ENCODE results near the gene INPP4B.
"Not testable (repeated sequence)": the region's sequence is repeated elsewhere in the genome, so short reads cannot be mapped to it uniquely, and the experiment has no call there.

INPP4B gene

DNA sequence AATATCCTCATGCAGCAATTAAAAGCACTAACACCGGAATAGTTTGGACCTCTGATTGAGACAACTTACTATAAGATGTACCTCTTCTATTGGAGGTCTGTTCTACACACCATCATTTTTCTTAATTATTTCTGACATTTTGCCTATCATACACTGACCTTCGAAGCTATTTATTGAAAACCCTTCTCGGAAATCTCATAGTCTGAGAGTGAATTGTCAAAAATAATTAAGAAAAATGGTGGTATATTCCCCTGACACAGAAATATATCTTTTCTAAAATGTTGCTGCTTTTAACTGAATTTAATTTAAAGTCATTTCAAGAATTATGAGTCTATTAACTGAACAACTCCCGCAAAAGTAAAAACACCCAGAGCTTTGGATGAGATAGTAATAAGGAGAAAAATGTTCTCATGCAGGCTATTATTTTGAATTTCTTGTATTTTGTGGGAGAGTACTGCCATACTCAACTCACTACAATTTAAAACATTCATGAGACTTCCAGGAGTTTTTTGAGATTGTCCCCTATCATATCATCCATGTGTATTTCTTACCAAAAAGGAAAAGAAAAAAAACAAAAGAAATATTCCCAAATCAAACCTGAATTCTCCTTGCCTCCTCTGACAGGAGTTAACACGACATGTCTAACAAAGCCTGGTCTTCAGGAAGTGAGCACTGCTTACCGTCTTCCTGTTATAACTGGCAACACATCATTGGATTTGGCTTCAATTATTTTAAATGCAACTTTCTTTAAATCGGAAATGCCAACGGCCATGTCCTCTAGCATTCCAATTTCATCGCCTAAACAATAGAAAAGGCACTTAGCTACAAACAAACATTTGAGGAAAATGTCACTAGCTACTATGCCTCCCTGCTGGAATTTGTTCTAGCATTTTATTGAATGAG lies 724.4 kb downstream of the INPP4B start:
- DNase-seq, result no peak

DNA sequence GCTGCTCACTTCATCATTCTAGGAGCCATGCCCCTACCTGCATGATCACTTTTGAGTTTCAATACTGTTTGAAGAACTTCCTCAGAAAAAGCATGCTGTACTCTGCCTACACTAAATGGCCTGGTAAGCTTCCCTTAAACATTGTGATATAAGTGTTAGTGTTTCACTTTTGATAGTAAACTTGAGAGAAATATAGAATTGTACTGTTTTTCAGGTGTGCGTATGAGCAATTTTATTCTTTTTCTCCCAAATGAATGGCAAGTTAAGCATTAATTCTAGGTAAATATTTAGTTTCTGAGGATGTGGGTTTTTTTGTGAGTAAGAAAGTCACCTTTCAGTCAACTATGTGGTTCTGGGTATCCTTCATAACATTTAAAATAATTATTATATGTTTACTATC lies 725.2 kb downstream of the INPP4B start:
- DNase-seq, result no peak

DNA sequence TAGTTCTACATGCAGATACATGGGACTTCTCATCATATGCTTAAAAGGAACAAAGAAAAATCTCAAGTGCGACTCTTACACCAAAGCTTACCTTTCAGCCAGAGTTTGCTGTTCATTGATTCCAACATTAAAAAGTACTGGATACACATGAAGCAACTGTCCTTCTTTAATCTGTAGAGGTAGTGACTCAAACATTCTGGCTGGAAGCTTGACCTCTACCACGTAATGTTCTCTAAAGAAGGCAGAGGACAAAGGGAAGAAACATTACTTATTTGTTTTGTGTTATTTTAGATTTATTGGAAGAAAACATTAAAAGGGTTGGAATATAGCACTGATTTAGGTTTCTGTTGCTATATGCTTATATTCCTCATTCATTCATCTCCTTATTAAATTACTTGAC lies 733.6 kb downstream of the INPP4B start:
- DNase-seq, result no peak

DNA sequence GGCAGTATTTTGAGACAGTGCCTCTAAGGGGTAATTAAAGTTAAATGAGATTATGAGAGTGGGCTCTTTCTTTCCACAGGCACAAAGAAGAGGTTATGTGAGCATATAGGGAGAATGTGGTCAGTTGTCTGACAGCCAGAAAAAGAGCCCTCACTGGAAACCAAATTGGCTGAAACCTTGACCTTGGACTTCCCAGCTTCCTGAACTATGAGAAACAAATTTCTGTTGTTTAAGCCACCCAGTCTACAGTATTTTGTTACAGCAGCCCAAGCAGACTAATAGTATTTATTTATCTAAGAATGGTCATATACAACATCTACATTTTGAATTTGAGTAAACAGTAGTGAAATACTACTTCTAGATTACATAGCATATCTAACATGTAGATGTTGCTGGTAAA lies 736.0 kb downstream of the INPP4B start:
- DNase-seq, result no peak

DNA sequence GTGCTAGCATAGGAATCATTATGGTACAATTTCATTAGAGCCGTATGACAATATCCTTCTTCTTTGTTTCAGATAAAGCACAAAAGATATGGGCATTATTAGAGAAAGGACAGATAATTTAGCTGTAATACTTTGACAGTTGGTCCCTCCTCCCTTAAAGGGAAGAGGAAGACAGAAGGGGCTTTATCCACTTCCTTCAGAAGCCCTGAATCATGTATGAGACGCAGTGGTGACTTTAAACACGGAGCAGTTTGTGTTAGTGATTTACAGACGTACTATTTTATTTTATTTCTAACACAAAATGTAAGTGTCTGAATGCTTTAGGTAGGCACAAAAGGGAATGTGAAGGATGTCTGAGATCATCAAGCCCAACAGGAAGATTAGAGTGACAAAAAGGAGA lies 742.1 kb downstream of the INPP4B start:
- DNase-seq, result no peak

DNA sequence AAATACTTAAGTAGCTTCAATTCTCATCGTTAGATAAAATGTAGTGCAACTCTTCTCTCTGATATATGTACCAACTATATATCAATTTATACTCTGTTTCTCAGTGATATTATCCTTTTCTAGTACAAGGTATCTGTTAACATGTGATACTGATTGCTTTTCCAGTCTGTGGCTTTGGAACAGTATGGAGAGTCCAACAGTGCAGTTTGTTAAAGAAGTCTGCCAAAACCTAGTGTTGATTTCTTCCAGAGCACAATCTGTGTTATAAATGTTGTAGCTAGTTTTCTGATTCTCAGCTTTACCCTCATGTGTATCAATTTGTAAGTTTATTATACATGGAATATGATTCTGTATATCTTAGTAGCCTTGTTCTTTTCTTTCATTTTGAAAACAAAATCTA lies 744.7 kb downstream of the INPP4B start:
- DNase-seq, result no peak

DNA sequence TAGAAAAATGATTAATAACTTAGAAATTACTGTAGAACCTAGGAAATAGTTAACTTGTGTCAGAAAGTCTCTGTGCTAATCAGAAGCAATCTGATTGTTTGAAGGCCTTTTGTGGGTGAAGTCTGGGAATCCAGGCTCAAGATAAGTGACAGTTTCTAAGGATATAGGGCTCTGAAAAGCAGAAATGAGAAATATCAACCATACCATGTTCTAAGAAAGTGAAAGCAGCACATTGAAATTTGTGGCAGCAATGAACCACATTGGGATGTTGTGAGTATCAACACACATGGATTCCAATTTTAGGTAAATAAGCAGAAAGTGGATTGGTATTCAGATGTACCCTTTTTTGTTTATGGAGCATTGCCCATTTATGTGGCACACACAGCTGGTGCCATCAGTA lies 745.2 kb downstream of the INPP4B start:
- no peak for DNase-seq

DNA sequence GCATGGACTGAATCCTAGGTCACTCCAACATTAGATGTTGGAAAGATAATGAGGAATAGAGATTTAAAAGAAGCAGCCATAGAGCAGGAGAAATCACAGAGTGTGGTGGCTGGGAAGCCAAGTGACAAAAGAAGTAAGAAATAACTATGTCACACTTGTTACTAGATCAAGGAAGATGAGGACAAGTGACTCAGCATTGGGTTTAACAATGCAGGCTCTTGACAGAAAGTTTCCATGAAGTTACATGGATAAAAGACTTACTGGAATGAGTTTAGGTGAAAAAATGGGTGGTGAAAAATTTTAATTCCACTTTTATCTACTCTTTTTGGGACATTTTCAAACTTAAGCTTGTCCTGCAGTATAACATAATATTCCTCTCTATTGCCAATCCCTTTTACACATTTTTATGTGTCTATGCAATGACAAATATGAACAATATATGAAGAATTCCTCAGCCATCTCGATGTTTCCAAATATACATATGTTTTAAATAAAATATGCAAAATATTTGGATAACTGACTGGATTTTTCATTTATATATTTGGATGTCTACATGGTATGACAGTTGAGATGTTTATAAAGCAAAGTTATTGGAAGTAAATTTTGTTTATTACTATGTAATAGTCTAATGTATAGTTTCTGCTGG lies 747.1 kb downstream of the INPP4B start:
- no peak for DNase-seq

DNA sequence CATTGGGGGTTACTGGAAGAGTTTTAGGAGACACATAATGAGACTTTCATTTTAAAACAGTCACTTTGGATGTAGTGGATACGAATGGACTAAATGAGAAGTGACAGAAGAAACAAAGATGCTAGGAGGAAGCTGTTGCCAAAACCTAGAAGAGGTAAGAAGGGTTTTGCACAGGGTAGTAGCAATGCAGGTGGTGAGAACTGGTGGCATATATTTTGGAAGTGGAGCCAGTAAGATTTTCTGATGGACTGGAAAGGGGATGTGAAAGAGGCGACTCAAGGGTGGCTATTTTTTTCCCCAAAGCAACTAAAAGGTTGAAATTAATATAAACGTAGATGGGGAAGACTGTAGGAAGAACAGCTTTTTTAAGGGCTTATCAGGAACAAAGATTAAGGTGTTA lies 747.7 kb downstream of the INPP4B start:
- no peak for DNase-seq

DNA sequence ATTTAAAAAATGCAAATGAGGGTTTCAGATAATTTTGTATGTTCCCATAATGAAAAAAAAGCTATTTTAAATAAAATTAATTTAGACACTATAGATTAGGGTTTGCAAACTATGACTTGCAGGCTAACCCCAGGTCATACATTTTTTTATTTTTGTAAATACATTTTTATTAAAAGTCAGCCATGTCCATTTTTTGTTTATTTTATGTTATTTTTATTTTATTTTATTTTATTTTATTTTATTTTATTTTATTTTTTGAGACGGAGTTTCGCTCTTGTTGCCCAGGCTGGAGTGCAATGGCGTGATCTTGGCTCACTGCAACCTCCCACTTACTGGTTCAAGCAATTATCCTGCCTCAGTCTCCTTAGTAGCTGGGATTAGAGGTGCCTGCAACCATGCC lies 749.1 kb downstream of the INPP4B start:
- DNase-seq, result no peak

DNA sequence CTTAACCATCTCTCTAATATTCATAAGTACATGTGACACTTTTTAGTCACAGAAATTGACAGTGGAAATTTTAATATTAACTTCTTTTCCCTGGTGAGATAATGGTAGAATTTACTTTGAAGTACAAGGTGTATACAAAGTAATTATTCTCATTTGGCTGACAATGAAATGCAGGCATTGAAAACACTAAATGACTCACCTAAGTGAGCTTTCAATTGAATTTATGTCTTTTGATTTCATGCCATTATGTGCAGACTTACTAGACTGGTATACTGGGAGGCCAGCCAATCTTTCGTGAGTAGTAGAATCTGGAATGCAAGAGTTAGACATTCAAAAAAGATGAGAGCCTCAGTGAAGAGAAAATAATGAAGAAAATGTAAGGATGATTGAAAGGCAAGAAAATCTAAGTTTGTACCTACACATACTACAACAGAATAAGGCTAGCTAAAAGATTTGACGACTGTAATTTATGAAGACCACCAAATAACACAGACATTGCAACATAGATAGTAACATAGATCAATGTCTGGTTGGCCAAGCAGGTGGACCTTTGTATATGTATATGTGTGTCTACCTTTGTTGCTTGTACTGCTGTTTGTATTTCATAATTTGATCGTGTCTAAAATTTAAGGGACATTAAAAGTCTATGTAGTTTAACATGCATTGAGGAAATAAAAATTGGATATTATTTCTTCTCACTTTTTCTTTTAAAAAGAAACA lies 750.1 kb downstream of the INPP4B start:
- DNase-seq, result no peak

DNA sequence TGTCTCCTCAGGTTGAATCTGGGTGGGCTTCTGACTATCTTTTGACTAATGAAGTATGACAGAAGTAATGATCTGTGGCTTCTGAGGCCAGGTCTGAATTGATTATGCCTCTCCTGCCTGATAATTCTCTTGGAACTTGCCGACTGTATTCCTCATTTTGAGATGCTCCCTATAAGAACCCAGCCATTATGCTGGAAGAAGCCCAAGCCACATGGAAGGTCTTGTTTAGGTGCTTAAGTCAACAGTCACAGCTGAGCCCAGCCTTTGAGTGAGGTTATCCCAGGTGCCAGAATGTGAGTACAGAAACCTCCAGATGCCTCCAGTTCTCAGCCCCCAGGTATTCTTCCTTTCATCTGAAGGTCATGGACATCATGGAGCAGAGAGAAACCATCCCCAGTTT lies 753.2 kb downstream of the INPP4B start:
- no peak for DNase-seq

DNA sequence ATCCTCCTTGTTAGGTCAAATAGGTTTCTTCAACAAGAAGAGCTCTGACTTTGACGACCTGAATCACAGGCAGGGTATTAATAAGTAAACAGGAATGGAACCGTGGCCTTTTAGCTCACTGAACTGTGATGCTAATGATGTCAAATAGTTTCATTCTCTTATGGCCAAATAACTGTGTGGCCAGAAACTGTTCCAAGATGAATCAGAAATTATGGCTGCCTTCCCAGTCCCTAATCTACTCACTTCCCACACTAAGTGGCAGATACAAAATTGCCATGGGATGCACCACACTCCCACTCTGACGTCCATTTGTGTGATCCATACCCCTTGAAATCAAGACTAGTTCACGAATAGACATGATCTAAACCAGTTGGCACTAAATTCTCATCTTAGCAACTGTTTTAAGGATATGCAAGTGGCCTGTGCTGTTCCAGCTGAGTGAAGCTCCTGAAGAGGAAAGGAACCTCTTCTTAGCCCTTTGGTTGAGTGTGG lies 754.4 kb downstream of the INPP4B start:
- no peak for DNase-seq

DNA sequence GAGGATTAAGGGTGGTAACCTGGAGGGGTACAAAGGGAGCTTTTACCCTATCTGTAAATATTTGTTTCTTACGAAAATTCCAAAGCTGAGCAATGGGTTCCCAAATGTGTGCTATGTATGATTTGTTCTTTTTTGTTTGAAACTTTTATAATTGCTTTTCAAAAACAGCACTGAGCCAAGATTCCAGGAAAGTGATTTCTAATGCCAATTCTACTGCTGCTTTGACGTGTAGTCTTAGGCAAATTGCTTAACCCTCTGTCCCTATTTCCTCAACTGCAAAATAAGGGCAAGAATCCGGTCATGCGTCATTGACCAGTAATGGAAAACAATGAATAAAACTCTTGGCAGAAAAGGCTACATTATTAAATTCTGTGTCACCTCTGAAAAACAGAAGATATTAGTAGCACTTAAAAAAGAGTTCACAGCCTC lies 755.0 kb downstream of the INPP4B start:
- DNase-seq, result no peak

DNA sequence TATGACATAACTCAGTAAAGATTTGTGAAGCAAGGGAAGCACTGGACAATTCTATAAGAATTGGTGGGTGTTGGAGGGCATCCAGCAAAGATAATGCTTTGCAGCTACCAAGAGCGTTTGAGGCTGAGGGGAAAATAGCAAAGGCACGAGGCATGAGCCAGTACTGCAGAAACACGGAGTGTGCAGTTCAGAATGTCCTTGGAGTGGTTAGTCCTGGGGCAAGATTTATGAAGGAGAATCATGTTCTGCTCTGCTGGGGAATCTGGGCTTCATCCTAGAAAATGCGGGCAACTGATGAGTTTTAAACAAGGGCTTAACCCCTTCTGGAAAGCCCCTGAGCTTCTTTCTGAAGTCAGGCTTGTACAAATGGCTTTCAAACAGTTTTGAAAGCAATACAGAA lies 757.2 kb downstream of the INPP4B start:
- DNase-seq, result no peak

DNA sequence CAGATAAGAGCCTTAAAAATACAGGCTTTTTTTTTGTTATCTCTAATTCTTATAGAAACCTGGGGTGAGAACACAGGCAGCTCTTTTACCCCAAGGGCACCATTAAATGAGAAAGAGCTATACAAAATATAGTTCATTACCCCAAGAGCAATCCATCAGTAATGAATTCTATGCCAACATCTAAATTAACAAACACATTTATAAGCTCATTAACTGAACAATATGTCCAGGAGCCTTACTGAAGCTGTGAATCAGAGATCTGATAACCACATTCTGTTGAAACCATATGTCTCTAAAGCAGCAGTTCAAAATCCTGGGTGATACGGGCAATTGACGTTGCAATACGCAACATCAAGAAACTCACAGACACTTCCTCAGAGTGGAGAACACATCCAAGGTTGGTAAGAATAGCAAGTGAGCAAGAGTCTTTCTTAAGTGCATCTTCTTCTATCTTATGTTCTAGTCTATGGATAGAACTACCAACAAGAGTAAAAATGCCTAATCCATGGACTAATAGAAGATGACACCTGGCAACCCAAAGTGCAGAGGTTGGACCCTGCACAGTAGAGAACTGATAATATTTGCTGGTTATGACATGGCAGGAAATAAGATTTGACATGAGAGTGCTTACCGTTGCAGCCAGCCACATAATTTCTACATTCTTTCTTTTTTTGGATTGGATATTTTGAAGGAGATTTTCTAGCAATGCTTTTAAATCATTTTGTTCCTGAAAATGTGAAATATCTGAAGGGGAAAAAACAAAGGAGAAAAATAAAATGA lies 760.4 kb downstream of the INPP4B start:
- DNase-seq, result no peak

DNA sequence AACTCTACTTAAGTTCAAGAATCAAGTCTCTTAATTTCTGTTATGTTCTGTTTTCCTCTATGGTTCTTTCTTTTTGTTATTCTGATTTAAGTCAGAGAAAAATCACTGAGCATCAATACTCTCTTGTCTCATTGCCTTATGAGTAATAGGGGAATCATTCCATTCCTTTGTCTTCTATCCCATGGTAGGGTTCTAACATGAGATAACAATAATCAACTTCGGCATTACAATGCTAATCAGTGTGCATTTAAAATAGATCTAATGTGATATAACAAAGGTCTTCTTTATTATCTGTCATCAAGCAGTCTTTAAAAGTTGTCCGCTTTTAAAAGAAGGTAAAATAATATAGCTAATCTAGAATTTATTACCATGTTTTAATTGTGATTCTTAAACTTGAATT lies 762.8 kb downstream of the INPP4B start:
- no peak for DNase-seq

DNA sequence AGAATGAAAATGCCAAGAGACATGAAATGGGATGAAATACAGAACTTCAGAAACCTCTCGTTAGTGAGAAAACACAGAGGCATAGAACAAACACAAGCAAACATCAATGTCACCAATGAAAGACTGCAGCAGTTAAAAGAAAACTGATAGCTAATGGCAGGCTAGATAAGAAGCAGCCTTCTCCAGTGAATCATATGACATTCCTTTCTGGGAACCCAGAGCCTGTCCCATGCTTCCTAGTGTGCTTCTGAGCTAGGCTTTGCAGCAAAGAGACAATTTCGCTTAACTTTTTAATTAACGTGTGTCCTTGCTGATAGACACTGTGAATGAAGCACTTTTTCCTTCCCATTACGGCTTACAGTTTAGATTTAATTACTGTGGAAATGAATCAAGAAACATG lies 765.1 kb downstream of the INPP4B start:
- DNase-seq, result no peak

DNA sequence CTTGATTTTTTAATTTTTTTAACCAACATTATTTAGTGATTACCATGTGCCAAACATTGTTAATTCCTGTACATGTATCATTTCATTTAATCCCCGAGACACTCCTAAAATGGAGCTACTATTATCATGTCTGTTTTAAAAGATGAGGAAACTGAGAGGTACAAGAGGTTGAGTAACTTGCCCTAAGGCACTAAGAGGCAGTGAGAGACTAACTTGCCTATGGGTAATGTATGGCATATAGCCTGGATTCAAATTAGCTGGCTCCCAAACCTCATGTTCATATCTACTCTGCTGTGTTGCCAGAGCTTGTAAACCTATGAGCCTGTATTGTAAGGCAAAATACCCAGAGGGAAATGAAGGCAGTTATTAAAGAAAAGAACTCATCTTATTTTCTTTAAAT lies 766.1 kb downstream of the INPP4B start:
- DNase-seq, result no peak

DNA sequence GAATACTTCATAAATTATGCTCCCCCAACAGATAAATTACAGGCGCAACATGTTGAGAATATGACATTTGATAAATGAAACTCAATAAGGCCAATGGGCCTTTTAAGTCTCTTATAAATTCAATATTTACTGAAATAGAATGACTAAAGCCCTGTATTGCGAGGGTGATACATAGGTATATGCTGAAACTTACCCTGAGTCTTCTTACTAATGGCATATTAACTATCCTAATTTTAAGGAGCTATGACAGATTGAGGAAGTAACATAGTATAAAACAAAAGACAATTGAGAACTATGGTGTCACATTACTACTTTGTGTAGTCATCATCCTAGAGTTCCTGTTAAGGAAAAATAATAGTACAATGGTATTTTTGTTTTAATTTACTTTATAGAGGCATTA lies 769.1 kb downstream of the INPP4B start:
- no peak for DNase-seq

DNA sequence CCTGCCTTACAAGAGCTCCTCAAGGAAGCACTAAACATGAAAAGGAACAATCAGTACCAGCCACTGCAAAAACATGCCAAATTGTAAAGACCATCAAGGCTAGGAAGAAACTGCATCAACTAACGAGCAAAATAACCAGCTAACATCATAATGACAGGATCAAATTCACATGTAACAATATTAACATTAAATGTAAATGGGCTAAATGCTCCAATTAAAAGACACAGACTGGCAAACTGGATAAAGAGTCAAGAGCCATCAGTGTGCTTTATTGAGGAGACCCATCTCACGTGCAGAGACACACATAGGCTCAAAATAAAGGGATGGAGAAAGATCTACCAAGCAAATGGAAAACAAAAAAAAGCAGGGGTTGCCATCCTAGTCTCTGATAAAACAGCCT lies 777.8 kb downstream of the INPP4B start:
- not testable (repeated sequence) for DNase-seq

DNA sequence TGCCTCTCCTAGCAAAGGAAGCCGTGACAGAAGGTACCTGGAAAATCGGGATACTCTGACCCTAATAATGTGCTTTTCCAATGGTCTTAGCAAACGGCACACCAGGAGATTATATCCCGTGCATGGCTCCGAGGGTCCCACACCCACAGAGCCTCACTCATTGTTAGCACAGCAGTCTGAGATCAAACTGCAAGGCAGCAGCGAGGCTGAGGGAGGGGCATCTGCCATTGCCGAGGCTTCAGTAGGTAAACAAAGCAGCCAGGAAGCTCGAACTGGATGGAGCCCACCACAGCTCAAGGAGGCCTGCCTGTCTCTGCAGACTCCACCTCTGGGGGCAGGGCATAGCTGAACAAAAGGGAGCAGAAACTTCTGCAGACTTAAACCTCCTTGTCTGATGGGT lies 779.5 kb downstream of the INPP4B start:
- not testable (repeated sequence) for DNase-seq

DNA sequence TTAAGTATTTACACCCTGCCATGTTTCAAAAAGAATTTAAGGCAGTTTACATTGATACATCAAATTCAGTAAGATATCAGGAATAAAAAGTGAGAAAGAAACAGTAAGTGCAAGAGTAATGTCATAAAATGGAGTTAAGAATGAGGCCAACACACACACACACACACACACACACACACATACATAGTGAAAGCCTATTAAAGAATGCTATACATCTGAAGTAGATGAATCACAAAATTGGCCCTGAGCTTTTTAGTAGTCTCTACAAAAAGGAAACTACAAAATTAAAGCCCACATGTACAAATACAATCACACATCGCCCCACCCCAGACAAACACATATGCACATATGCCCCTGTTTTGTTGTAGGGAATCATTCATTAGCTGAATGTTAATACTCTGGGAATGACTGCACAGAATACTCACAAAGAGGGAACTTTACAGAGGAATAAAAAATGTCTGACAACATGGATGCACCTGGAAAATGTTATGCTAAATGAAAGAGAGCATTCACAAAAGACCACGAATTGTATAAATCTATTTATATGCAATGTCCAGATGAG lies 780.9 kb downstream of the INPP4B start:
- no peak for DNase-seq

Measured in activated naive CD4-positive, alpha-beta T cell (primary cell).